PC-3 (cell line): ENCODE results near the gene PLXNB2. TPM values are rescaled to one million over a fixed set of nuclear protein-coding genes. Genes with fewer than 3 reads are reported as not detected.

Source experiments
- ATAC-seq: fragments of 200-7000 bp; cut with Tn5 transposase; 2 replicates; pipeline ENCODE4 v1.9.1; 2020; ENCODE audit warnings: mild to moderate bottlenecking, moderate library complexity
- BruUV-seq: library from RNA; stranded (reverse); fragments of 400-500 nt; replicated peaks from 2 replicates; lab custom pipeline; 2021; lab: Mats Ljungman, UMichigan
- CTCF ChIA-PET: fragments of 300-600 bp; sonication (Branson Sonifier 250); formaldehyde crosslinking; loops from one replicate; lab custom pipeline; 2022; ENCODE audit warnings: antibody characterized with exemption; lab: Charles Lee
- POLR2A ChIA-PET: fragments of 300-600 bp; sonication (Branson Sonifier 250); formaldehyde crosslinking; loops from one replicate; lab custom pipeline; 2022; ENCODE audit warnings: antibody characterized with exemption; ENCODE audit not compliant: unreplicated experiment; lab: Charles Lee
- DNase-seq: peaks from one replicate; pipeline ENCODE4 v3.0.0-alpha.2; 2015
- H2AFZ ChIP-seq: fragments of 300-600 bp; sonication (generic); 2 replicates; pipeline ENCODE4 v1.6.0; 2016; ENCODE audit warnings: antibody characterized with exemption, low read length
- H3F3A ChIP-seq: fragments of 300-600 bp; sonication (generic); one replicate; pipeline ENCODE4 v1.6.0; 2017; ENCODE audit warnings: antibody characterized with exemption, low read length, control low read depth, mild to moderate bottlenecking; ENCODE audit not compliant: unreplicated experiment
- H3K27ac ChIP-seq: fragments of 300-600 bp; sonication (generic); 2 replicates; pipeline ENCODE4 v1.5.1; 2016; ENCODE audit warnings: mild to moderate bottlenecking, low read length
- H3K27me3 ChIP-seq: fragments of 300-600 bp; sonication (generic); 2 replicates; pipeline ENCODE4 v1.6.1; 2016; ENCODE audit warnings: low read length, mixed read lengths
- H3K36me3 ChIP-seq: fragments of 300-600 bp; sonication (generic); 2 replicates; pipeline ENCODE4 v1.6.1; 2016; ENCODE audit warnings: low read depth, mixed run types, low read length, mixed read lengths
- H3K4me1 ChIP-seq: fragments of 300-600 bp; sonication (generic); 2 replicates; pipeline ENCODE4 v1.5.1; 2016; ENCODE audit warnings: low read length; ENCODE audit not compliant: insufficient read depth
- H3K4me2 ChIP-seq: fragments of 300-600 bp; sonication (generic); 2 replicates; pipeline ENCODE4 v1.6.0; 2016; ENCODE audit warnings: low read length
- H3K4me3 ChIP-seq: fragments of 300-600 bp; sonication (generic); 2 replicates; pipeline ENCODE4 v1.5.1; 2016; ENCODE audit warnings: mild to moderate bottlenecking, low read length, mixed read lengths
- H3K79me2 ChIP-seq: fragments of 300-600 bp; sonication (generic); 2 replicates; pipeline ENCODE4 v1.6.1; 2017; ENCODE audit warnings: low read length, mixed read lengths
- H3K9ac ChIP-seq: fragments of 300-600 bp; sonication (generic); 2 replicates; pipeline ENCODE4 v1.6.0; 2016; ENCODE audit warnings: mild to moderate bottlenecking, low read length
- H3K9me2 ChIP-seq: fragments of 300-600 bp; sonication (generic); replicated peaks from 2 replicates; pipeline ENCODE4 v1.6.1; 2016; ENCODE audit warnings: mixed run types, low read length, mixed read lengths
- H3K9me3 ChIP-seq: fragments of 300-600 bp; sonication (generic); 2 replicates; pipeline ENCODE4 v1.6.1; 2016; ENCODE audit warnings: low read length, mixed read lengths
- H4K20me1 ChIP-seq: fragments of 300-600 bp; sonication (generic); 2 replicates; pipeline ENCODE4 v1.6.1; 2016; ENCODE audit warnings: low read length, mixed read lengths
- EZH2 ChIP-seq: fragments of 300-600 bp; sonication (generic); IDR thresholded peaks from one replicate; pipeline ENCODE4 v1.6.1; 2017; ENCODE audit warnings: antibody characterized with exemption, mild to moderate bottlenecking, low read length; ENCODE audit not compliant: unreplicated experiment
- EZH2phosphoT487 ChIP-seq: fragments of 300-600 bp; sonication (generic); IDR thresholded peaks from 2 replicates; pipeline ENCODE4 v1.6.1; 2018; ENCODE audit warnings: mild to moderate bottlenecking, antibody characterized with exemption, low read length, borderline replicate concordance
- intact Hi-C: fragments of 100-400 bp; cut with micrococcal nuclease; formaldehyde crosslinking; loops from 2 replicates; pipeline ENCODE4 v1.9.0; 2023
- total RNA-seq: library from RNA; depleted of rRNA; stranded (reverse); fragments of >200 nt; gene quantifications from 2 replicates; pipeline ENCODE4 v1.2.3, GENCODE V29; 2014
- TF ChIP-seq, protein P1 (sequence below): fragments of 300-600 bp; sonication (generic); conservative IDR thresholded peaks from 2 replicates; pipeline ENCODE4 v1.5.1; 2017; ENCODE audit warnings: antibody characterized with exemption, low read depth, mild to moderate bottlenecking, low read length

PLXNB2 gene
- total RNA-seq, 1 experiment from 2014 or later, result 68.2 TPM

DNA sequence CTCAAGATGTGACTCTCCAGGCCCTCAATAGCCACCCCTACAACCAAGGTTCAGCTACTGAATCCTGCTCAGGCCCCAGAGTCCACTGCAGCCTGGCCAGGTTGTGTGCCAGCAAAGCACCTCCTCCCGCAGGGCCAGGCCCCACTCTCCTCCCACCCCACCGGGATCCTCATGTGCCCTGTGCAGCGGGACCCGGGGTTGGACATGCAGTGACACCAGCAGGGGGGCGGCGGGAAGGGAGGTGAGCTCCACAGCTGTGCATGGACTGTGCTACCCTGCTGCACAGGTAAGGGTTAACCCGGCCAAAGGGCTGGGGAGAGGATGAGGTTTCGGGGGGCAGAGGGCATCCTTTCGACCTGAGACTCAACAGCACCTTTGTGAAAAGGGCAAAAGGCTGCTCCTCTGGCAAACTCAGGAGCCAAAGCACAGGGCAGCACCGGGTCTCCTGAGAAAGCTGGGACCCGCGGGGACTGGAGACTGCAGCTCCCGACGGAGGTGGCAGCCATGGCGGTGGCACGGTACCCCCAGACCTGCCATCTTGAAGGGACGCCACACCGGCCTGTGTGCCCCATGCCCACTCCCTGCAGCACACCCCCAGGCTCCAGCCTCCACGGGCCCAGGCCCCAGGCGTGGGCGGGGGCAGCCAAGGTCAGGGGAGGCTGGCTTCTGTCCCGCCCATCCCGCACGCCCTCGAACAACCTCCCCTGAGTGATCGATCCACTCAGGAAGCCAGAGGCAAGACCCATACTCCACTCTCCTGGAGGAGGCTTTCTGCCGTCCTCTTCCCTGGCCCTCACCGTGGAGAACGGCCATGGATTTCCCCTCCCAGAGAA, 10.6 kb downstream of the PLXNB2 start:
- peaks cover 23% of the 10 kb centered on the region for H3K4me1 ChIP-seq
- ATAC-seq (no peak), DNase-seq (no peak)
- intact Hi-C loops, result no loop called here
- H3K4me2 ChIP-seq, result no peak overlapping the region
- no peaks in the 10 kb centered on the region for H3K36me3 ChIP-seq
- peaks cover 91% of the 10 kb centered on the region for H3K79me2 ChIP-seq
- no peaks in the 10 kb centered on the region for H3K9me3 ChIP-seq
- no peak overlapping the region for H2AFZ ChIP-seq
- H3F3A ChIP-seq, result no peaks in the 10 kb centered on the region
- H3K4me3 ChIP-seq, result no peak overlapping the region
- BruUV-seq, result no TSS peak
- POLR2A ChIA-PET, result interaction anchor here (0.5 kb wide), 1 partner anchor 228 kb away, joined by 3 read pairs; no protein-coding TSS in a partner anchor
- no peak overlapping the region for H3K27ac ChIP-seq
- no peaks in the 10 kb centered on the region for H3K9me2 ChIP-seq
- no peak overlapping the region for H3K9ac ChIP-seq
- no peak for TF ChIP-seq EZH2
- TF ChIP-seq, protein P1, sequence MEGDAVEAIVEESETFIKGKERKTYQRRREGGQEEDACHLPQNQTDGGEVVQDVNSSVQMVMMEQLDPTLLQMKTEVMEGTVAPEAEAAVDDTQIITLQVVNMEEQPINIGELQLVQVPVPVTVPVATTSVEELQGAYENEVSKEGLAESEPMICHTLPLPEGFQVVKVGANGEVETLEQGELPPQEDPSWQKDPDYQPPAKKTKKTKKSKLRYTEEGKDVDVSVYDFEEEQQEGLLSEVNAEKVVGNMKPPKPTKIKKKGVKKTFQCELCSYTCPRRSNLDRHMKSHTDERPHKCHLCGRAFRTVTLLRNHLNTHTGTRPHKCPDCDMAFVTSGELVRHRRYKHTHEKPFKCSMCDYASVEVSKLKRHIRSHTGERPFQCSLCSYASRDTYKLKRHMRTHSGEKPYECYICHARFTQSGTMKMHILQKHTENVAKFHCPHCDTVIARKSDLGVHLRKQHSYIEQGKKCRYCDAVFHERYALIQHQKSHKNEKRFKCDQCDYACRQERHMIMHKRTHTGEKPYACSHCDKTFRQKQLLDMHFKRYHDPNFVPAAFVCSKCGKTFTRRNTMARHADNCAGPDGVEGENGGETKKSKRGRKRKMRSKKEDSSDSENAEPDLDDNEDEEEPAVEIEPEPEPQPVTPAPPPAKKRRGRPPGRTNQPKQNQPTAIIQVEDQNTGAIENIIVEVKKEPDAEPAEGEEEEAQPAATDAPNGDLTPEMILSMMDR, result no peak
- TF ChIP-seq EZH2phosphoT487, result no peak
- CTCF ChIA-PET, result no interaction called here
- H3K27me3 ChIP-seq, result no peaks in the 10 kb centered on the region
- no peaks in the 10 kb centered on the region; the same call in 1 of the 2 replicates for H4K20me1 ChIP-seq

GRCh38 chr22:50294319-50294656, 13.2 kb downstream of the PLXNB2 start:
- Histone ChIP-seq H3K9me2 (no peaks in the 10 kb centered on the region), H3K9ac (no peak overlapping the region), H3K4me3 (no peak overlapping the region), H3K4me2 (no peak overlapping the region), H3K27me3 (no peaks in the 10 kb centered on the region), H4K20me1 (no peaks in the 10 kb centered on the region; the same call in 1 of the 2 replicates), H3K79me2 (peaks cover 96% of the 10 kb centered on the region), H3K27ac (peak overlapping the region; percentile 54), H3K9me3 (no peaks in the 10 kb centered on the region), H2AFZ (no peak overlapping the region), H3K4me1 (peaks cover 20% of the 10 kb centered on the region), H3F3A (no peaks in the 10 kb centered on the region), H3K36me3 (no peaks in the 10 kb centered on the region)
- BruUV-seq, result no TSS peak
- ATAC-seq (no peak), DNase-seq (no peak)
- CTCF ChIA-PET, result no interaction called here
- POLR2A ChIA-PET, result no interaction called here
- TF ChIP-seq, protein P1, result no peak
- TF ChIP-seq EZH2phosphoT487, result no peak
- no peak for TF ChIP-seq EZH2
- intact Hi-C loops, result no loop called here
